ENCODE data around the gene MAN2A1.
A peak's percentile ranks its signal among the peaks of the same experiment; 100 is the strongest.

DNA sequence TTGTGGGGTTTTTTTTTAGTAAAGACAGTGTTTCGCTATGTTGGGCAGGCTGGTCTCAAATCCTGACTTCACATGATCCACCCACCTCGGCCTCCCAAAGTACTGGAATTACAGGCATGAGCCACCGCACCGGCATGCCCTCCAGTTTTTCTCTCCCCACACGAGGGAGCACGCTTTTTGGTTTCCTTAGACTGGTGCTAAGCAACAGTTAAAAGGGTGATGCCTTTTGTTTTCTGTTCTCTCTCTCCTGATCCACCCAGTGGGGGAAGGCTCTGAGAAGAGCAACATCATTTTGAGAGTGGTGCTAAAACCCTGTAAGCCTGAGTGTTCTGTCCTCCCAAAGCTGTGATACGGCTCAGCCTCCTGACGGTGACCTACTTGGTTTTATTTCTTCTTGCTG lies 146.6 kb downstream of the MAN2A1 start:
- TF ChIP-seq EZH2 (IDR thresholded peaks at IDR 0.05; ENCODE audit: low read depth, unreplicated experiment) = no peak
- TF ChIP-seq CTCF (conservative IDR thresholded peaks at IDR 0.05; ENCODE audit: low read depth in 2 of 2) = peak in 1 of 2 experiments; percentile 18; a peak in 1 of 4 replicates
- no peak for TF ChIP-seq ZNF114 (CRISPR knock-in tag; IDR thresholded peaks at IDR 0.05)
- no peak for TF ChIP-seq ZNF462 (CRISPR knock-in tag; IDR thresholded peaks at IDR 0.05)
- TF ChIP-seq POLR2AphosphoS5 (IDR thresholded peaks at IDR 0.05; ENCODE audit: low read depth) = no peak
- TF ChIP-seq EZH2phosphoT487 (IDR thresholded peaks at IDR 0.05; ENCODE audit: unreplicated experiment) = no peak
- TF ChIP-seq REST (IDR thresholded peaks at IDR 0.05; ENCODE audit: unreplicated experiment) = no peak
- TF ChIP-seq CREB1 (CRISPR knock-in tag; IDR thresholded peaks at IDR 0.05; ENCODE audit: low read depth) = no peak
- TF ChIP-seq JUNB (IDR thresholded peaks at IDR 0.05; ENCODE audit: unreplicated experiment) = no peak
- TF ChIP-seq ZNF331 (CRISPR knock-in tag; IDR thresholded peaks at IDR 0.05; ENCODE audit: low read depth) = no peak
